ENCODE results near the gene CYB561D2. TPM values are rescaled to one million over a fixed set of nuclear protein-coding genes. Genes with fewer than 3 reads are reported as not detected.

CYB561D2 gene
- total and polyA plus RNA-seq, 2 of the 13 experiments (the other 11 are each of a cell fraction or from before 2014, with no cell fraction given), result 11.1 to 17.2 TPM

- TF ChIP-seq ZSCAN5A (CRISPR knock-in tag; IDR thresholded peaks at IDR 0.05; ENCODE audit: borderline replicate concordance) (no peak), ZNF547 (CRISPR knock-in tag; IDR thresholded peaks at IDR 0.05) (peak; percentile 31; the same call in 1 of the 2 replicates), ZNF772 (CRISPR knock-in tag; IDR thresholded peaks at IDR 0.05) (peak; percentile 56; the same call in 1 of the 2 replicates), NCOA2 (CRISPR knock-in tag; IDR thresholded peaks at IDR 0.05) (no peak), BRF2 (CRISPR knock-in tag; IDR thresholded peaks at IDR 0.05) (0 out of 2 replicates have a peak, but pooled peaks have one; percentile 5), REST (IDR thresholded peaks at IDR 0.05; ENCODE audit: borderline replicate concordance in 1 of 2, low read depth in 1 of 2, low read length in 2 of 2) (peak in 1 of 2 experiments; percentile 50; a peak in 1 of 4 replicates), ISL2 (CRISPR knock-in tag; IDR thresholded peaks at IDR 0.05) (peak; percentile 70), PHB2 (IDR thresholded peaks at IDR 0.05; ENCODE audit: partially characterized antibody) (no peak), ZNF784 (CRISPR knock-in tag; IDR thresholded peaks at IDR 0.05; ENCODE audit: borderline replicate concordance) (peak; percentile 33; the same call in 1 of the 2 replicates), E2F1 (CRISPR knock-in tag; IDR thresholded peaks at IDR 0.05) (peak; percentile 81), ZNF709 (CRISPR knock-in tag; IDR thresholded peaks at IDR 0.05) (no peak), ZNF382 (CRISPR knock-in tag; IDR thresholded peaks at IDR 0.05; ENCODE audit: borderline replicate concordance) (no peak), SCMH1 (CRISPR knock-in tag; IDR thresholded peaks at IDR 0.05; ENCODE audit: borderline replicate concordance) (no peak), SAFB2 (CRISPR knock-in tag; IDR thresholded peaks at IDR 0.05; ENCODE audit: borderline replicate concordance, low read depth) (0 out of 2 replicates have a peak, but pooled peaks have one; percentile 53), HDAC1 (CRISPR knock-in tag; IDR thresholded peaks at IDR 0.05) (peak; percentile 95)
- TF ChIP-seq, protein P1, sequence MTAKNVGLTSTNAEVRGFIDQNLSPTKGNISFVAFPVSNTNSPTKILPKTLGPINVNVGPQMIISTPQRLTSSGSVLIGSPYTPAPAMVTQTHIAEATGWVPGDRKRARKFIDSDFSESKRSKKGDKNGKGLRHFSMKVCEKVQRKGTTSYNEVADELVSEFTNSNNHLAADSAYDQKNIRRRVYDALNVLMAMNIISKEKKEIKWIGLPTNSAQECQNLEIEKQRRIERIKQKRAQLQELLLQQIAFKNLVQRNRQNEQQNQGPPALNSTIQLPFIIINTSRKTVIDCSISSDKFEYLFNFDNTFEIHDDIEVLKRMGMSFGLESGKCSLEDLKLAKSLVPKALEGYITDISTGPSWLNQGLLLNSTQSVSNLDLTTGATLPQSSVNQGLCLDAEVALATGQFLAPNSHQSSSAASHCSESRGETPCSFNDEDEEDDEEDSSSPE (CRISPR knock-in tag; IDR thresholded peaks at IDR 0.05), result peak; percentile 65
- TF ChIP-seq, protein P2, sequence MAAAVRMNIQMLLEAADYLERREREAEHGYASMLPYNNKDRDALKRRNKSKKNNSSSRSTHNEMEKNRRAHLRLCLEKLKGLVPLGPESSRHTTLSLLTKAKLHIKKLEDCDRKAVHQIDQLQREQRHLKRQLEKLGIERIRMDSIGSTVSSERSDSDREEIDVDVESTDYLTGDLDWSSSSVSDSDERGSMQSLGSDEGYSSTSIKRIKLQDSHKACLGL (CRISPR knock-in tag; IDR thresholded peaks at IDR 0.05), result peak; percentile 74; the same call in 1 of the 2 replicates
Observed at GRCh38 chr3:50327943-50328691, 22.5 kb upstream of the CYB561D2 start, which contains the start of gene TUSC2 (continued).
